ENCODE results near the gene SASH1. TPM values are rescaled to one million over a fixed set of nuclear protein-coding genes. Genes with fewer than 3 reads are reported as not detected.

Gene SASH1
- total and polyA plus RNA-seq, 9 of the 15 experiments (the other 6 are each of a cell fraction or from before 2014, with no cell fraction given), result 0.35 to 3.5 (median 1.6) TPM

GRCh38 chr6:148309301-148309700, 33.3 kb upstream of the SASH1 start:
- in situ Hi-C loops (cut with MboI), result no loop called here
- POLR2A ChIA-PET, result interaction anchor here (0.6 kb wide), 1 partner anchor 902 kb away, joined by 3 read pairs; no protein-coding TSS in a partner anchor
- no TSS peak for BruUV-seq (replicated peaks)

GRCh38 chr6:148311966-148312669, 30.5 kb upstream of the SASH1 start:
- Histone ChIP-seq H3K36me3 (ENCODE audit: control insufficient read depth, insufficient read depth, low read length) (no peaks in the 10 kb centered on the region), H3K4me3 (no peak overlapping the region), H3K79me2 (ENCODE audit: control insufficient read depth, insufficient read depth, low read length) (no peaks in the 10 kb centered on the region), H3K9me3 (replicated peaks; ENCODE audit: control insufficient read depth, insufficient read depth, low read depth, low read length) (no peaks in the 10 kb centered on the region), H4K20me1 (replicated peaks; ENCODE audit: control insufficient read depth, insufficient read depth, low read length) (0 out of 2 replicates have a peak, but pooled peaks cover 7% of the 10 kb centered on the region), H3K27me3 (ENCODE audit: control insufficient read depth in 2 of 2, insufficient read depth in 2 of 2, low read length in 2 of 2) (peaks cover 0 to 4% of the 10 kb centered on the region in 2 experiments; a peak in 3 of 5 replicates), H3K9ac (ENCODE audit: insufficient read depth in 1 of 2, low read depth in 2 of 2, low read length in 2 of 2) (no peak overlapping the region), H2AFZ (ENCODE audit: low read depth, low read length) (no peak overlapping the region), H3K27ac (ENCODE audit: extremely low read depth, low read depth, low read length) (no peak overlapping the region), H3K4me1 (replicated peaks in 1 of 2; ENCODE audit: control insufficient read depth in 2 of 2, insufficient read depth in 2 of 2, low read length in 2 of 2) (no peaks in the 10 kb centered on the region), H3K4me2 (ENCODE audit: insufficient read depth, low read length) (no peak overlapping the region), H3K9me1 (ENCODE audit: control insufficient read depth, insufficient read depth, low read length) (no peaks in the 10 kb centered on the region)
- intact Hi-C loops (cut with micrococcal nuclease), result no loop called here
- WGBS (ENCODE audit: insufficient coverage, low coverage, missing lambda C conversion rate), result 0% methylated on average over 3 of the region's 3 CpGs
- ChIA-PET CTCF (ENCODE audit: low intra/inter-chr PET ratio) (interaction anchor here (0.5 kb wide), 1 partner anchor 26 kb away, joined by 5 read pairs; no protein-coding TSS in a partner anchor), POLR2A (no interaction called here)
- ATAC-seq (no peak), DNase-seq (ENCODE audit: extremely low read depth in 1 of 4, low spot score in 3 of 4) (no peak), FAIRE-seq (no peak)
- BruUV-seq (replicated peaks), result no TSS peak
- in situ Hi-C loops (cut with MboI), result no loop called here
- TF ChIP-seq ZNF395 (CRISPR knock-in tag; IDR thresholded peaks at IDR 0.05), result no peak
- no peak for TF ChIP-seq ZNF124 (CRISPR knock-in tag; IDR thresholded peaks at IDR 0.05)
- peak; percentile 41; the same call in 1 of the 2 replicates for TF ChIP-seq C11orf30 (IDR thresholded peaks at IDR 0.05; ENCODE audit: low read depth)
- TF ChIP-seq SRSF3 (IDR thresholded peaks at IDR 0.05; ENCODE audit: insufficient read depth, low read length), result no peak
- no peak for TF ChIP-seq ZNF280A (IDR thresholded peaks at IDR 0.05; ENCODE audit: low read depth, partially characterized antibody)

More at GRCh38 chr6:148309301-148309700, 33.3 kb upstream of the SASH1 start:
- Histone ChIP-seq H3K36me3 (ENCODE audit: control insufficient read depth, insufficient read depth, low read length) (no peaks in the 10 kb centered on the region), H2AFZ (ENCODE audit: low read depth, low read length) (no peak overlapping the region), H3K4me2 (ENCODE audit: insufficient read depth, low read length) (no peak overlapping the region), H3K4me3 (no peak overlapping the region), H3K9me3 (replicated peaks; ENCODE audit: control insufficient read depth, insufficient read depth, low read depth, low read length) (no peaks in the 10 kb centered on the region), H3K9me1 (ENCODE audit: control insufficient read depth, insufficient read depth, low read length) (no peaks in the 10 kb centered on the region), H4K20me1 (replicated peaks; ENCODE audit: control insufficient read depth, insufficient read depth, low read length) (0 out of 2 replicates have a peak, but pooled peaks cover 7% of the 10 kb centered on the region), H3K9ac (ENCODE audit: insufficient read depth in 1 of 2, low read depth in 2 of 2, low read length in 2 of 2) (no peak overlapping the region), H3K4me1 (replicated peaks in 1 of 2; ENCODE audit: control insufficient read depth in 2 of 2, insufficient read depth in 2 of 2, low read length in 2 of 2) (no peaks in the 10 kb centered on the region), H3K79me2 (ENCODE audit: control insufficient read depth, insufficient read depth, low read length) (no peaks in the 10 kb centered on the region), H3K27me3 (ENCODE audit: control insufficient read depth in 2 of 2, insufficient read depth in 2 of 2, low read length in 2 of 2) (peaks cover 0 to 13% of the 10 kb centered on the region in 2 experiments; a peak in 2 of 5 replicates), H3K27ac (ENCODE audit: extremely low read depth, low read depth, low read length) (no peak overlapping the region)
- DNase-seq (ENCODE audit: extremely low read depth in 1 of 4, low spot score in 3 of 4) (no peak), ATAC-seq (no peak), FAIRE-seq (no peak)
- CTCF ChIA-PET (ENCODE audit: low intra/inter-chr PET ratio), result no interaction called here
- TF ChIP-seq SIN3B (IDR thresholded peaks at IDR 0.05; ENCODE audit: low read depth) (no peak), SAFB (IDR thresholded peaks at IDR 0.05; ENCODE audit: borderline replicate concordance, low read depth, low read length) (no peak), DNMT1 (IDR thresholded peaks at IDR 0.05) (no peak), PML (IDR thresholded peaks at IDR 0.05; ENCODE audit: low read length) (no peak), GATAD2B (IDR thresholded peaks at IDR 0.05; ENCODE audit: borderline replicate concordance) (no peak), PYGO2 (tag; IDR thresholded peaks at IDR 0.05) (no peak), SNRNP70 (optimal IDR thresholded peaks at IDR 0.05; ENCODE audit: low read depth, low read length) (no peak)
- intact Hi-C loops (cut with micrococcal nuclease), result no loop called here
